ENCODE data around the gene GEMIN2. TPM values are rescaled to one million over a fixed set of nuclear protein-coding genes. Genes with fewer than 3 reads are reported as not detected.
A peak's percentile ranks its signal among the peaks of the same experiment; 100 is the strongest.
"Not testable (repeated sequence)": the region's sequence is repeated elsewhere in the genome, so short reads cannot be mapped to it uniquely, and the experiment has no call there.

Gene GEMIN2, protein sequence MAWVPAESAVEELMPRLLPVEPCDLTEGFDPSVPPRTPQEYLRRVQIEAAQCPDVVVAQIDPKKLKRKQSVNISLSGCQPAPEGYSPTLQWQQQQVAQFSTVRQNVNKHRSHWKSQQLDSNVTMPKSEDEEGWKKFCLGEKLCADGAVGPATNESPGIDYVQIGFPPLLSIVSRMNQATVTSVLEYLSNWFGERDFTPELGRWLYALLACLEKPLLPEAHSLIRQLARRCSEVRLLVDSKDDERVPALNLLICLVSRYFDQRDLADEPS
- total RNA-seq = 6.5 TPM
- long read RNA-seq, transcript GEMIN2-202 (10 exons, 1,420 nt) = major isoform, 12 of 14 reads
- long read RNA-seq, partial matches to known transcripts = 0 of 14 reads
- long read RNA-seq, other reads (novel, unspliced or antisense) = 1 of 14 reads

DNA sequence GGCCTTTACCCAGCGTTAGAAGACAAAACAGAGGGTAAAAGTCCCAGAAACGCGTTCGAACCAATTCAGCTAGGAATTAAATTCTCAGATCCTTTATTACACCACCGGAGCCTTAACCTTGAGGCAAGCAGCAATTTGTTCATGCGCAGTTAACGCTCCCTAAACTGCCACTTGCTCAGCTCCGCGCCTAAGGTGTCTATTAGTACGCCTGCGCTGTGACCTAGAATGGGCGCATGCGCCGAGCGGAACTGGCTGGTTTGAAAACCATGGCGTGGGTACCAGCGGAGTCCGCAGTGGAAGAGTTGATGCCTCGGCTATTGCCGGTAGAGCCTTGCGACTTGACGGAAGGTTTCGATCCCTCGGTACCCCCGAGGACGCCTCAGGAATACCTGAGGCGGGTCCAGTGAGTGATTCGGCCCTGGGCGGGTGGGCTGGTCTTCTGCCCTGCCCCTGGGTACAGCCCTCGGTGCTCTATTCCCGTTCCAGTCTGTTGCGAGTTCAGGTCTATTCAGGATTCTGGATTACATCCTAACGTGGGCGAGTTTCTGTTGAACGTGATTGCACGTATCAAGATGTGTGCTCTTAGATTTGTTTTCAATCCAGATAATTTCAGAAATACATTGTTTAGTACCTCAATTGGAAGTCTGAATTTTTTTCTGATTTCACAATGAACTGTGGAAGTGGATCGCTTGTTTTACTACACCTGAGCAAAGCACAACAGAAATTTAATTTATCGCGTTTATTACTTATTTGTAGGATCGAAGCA lies at the start of gene GEMIN2:
Gene GEMIN2 (plus strand): TSS at position 251 of the 766 bp plus-strand sequence. CDS start 16 bp downstream, at position 267.
- TF ChIP-seq, protein P1, sequence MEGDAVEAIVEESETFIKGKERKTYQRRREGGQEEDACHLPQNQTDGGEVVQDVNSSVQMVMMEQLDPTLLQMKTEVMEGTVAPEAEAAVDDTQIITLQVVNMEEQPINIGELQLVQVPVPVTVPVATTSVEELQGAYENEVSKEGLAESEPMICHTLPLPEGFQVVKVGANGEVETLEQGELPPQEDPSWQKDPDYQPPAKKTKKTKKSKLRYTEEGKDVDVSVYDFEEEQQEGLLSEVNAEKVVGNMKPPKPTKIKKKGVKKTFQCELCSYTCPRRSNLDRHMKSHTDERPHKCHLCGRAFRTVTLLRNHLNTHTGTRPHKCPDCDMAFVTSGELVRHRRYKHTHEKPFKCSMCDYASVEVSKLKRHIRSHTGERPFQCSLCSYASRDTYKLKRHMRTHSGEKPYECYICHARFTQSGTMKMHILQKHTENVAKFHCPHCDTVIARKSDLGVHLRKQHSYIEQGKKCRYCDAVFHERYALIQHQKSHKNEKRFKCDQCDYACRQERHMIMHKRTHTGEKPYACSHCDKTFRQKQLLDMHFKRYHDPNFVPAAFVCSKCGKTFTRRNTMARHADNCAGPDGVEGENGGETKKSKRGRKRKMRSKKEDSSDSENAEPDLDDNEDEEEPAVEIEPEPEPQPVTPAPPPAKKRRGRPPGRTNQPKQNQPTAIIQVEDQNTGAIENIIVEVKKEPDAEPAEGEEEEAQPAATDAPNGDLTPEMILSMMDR (IDR thresholded peaks at IDR 0.05; ENCODE audit: borderline replicate concordance) = no peak
- H3K4me3 ChIP-seq = peak within 1 kb of the TSS; percentile 79
- intact Hi-C loops (cut with micrococcal nuclease) = no loop called here
- H3K36me3 ChIP-seq = peaks cover 24% of the 10 kb centered on the region
- DNase-seq = peak; percentile 92
- peaks cover 19% of the 10 kb centered on the region for H3K4me1 ChIP-seq
- H3K27me3 ChIP-seq (ENCODE audit: low read depth) = no peaks in the 10 kb centered on the region
- peak within 1 kb of the TSS; percentile 81 for H3K27ac ChIP-seq (replicated peaks)
- no peaks in the 10 kb centered on the region for H3K9me3 ChIP-seq (replicated peaks)

DNA sequence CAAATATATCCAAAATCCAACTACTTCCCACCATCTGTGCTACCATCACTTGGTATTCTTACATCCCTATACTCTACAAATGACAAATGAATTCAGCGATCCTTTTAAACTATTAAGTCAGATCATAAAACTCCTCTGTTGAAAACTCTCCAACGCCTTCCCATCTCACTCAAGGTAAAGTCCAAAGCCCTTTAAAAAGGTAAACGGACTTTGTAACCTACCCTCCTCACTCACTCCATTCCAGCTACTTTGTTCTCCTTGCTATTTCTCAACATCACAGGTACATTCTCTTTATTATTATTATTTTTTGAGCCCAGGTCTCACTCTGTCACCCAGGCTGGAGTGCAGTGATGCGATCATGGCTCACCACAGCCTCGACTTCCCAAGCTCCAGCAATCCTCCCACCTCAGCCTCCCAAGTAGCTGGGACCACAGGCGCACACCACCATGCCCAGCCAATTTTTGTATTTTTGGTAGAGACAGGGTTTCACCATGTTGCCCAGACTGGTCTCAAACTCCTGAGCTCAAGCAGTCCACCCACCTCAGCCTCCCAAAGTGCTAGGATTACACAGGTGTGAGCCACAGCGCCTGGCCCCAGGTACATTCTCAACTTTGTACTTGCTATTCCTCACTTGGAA lies 44.8 kb upstream of the GEMIN2 start:
- DNase-seq; intact Hi-C loops (cut with micrococcal nuclease); H3K4me3 ChIP-seq; H3K27ac ChIP-seq (replicated peaks); H3K27me3 ChIP-seq (ENCODE audit: low read depth); H3K4me1 ChIP-seq; H3K9me3 ChIP-seq (replicated peaks): not testable (repeated sequence)
- H3K36me3 ChIP-seq = peaks cover 75% of the 10 kb centered on the region

DNA sequence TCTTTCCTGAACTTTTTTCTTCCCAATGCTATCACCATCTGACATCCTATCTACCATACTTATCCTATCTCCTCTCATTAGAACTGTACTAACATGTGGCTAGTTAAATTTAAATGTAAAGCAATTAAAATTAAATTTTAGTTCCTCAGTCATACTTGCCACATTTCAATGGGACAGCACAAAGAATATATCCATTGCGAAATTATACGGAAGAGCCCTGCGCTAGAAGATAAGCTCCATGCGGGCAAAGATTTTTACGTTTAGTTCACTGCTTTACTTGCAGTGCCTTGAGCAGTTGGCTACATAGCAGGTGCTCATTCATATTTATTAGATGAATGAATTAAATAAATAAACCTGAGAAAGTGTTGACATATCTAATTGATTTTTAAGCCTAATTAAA lies 44.2 kb upstream of the GEMIN2 start:
- Histone ChIP-seq H3K27ac (replicated peaks) (no peak overlapping the region), H3K4me3 (no peak overlapping the region), H3K27me3 (ENCODE audit: low read depth) (no peaks in the 10 kb centered on the region), H3K9me3 (replicated peaks) (no peaks in the 10 kb centered on the region), H3K36me3 (peaks cover 75% of the 10 kb centered on the region), H3K4me1 (peaks cover 6% of the 10 kb centered on the region)
- TF ChIP-seq, protein P1 (IDR thresholded peaks at IDR 0.05; ENCODE audit: borderline replicate concordance) = no peak
- intact Hi-C loops (cut with micrococcal nuclease) = no loop called here
- no peak for DNase-seq

DNA sequence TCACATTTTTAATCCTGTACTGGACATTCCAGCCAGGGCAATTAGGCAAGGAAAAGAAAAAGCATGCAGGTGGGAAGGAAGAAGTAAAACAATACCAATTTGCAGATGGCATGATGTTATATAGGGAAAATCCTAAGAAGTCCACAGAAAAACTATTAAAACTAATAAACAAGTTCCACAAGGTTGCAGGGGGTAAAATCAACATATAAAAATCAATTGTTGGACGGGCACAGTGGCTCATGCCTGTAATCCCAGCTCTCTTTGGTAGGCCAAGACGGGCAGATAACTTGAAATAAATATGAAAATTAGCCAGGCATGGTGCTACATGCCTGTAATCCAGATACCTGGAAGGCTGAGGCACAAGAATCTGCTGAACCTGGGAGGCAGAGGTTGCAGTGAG lies 43.0 kb upstream of the GEMIN2 start:
- Histone ChIP-seq H3K27ac (replicated peaks) (no peak overlapping the region), H3K27me3 (ENCODE audit: low read depth) (no peaks in the 10 kb centered on the region), H3K9me3 (replicated peaks) (no peaks in the 10 kb centered on the region), H3K4me3 (no peak overlapping the region), H3K36me3 (peaks cover 82% of the 10 kb centered on the region), H3K4me1 (peaks cover 6% of the 10 kb centered on the region)
- TF ChIP-seq, protein P1 (IDR thresholded peaks at IDR 0.05; ENCODE audit: borderline replicate concordance) = no peak
- no peak for DNase-seq
- intact Hi-C loops (cut with micrococcal nuclease) = no loop called here

DNA sequence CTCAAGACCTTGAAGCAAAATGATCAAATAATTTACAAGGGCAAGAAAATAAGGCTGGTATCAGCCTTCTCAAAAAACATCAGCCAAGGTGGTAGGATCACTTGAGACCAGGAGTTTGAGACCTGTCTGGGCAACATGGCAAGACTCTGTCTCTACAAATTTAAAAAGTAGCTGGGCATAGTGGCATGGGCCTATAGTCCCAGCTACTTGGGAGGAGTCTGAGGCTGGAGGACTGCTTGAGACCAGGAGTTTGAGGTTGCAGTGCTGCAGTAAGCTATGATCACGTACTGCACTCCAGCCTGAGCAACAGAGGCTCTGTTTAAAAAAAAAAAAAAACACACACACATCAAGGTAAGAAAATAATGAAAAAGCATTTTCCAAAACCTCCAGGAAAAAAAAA lies 33.2 kb upstream of the GEMIN2 start:
- DNase-seq = no peak
- H3K9me3 ChIP-seq (replicated peaks) = no peaks in the 10 kb centered on the region
- H3K27ac ChIP-seq (replicated peaks) = no peak overlapping the region
- no peaks in the 10 kb centered on the region for H3K4me1 ChIP-seq
- no peaks in the 10 kb centered on the region for H3K27me3 ChIP-seq (ENCODE audit: low read depth)
- intact Hi-C loops (cut with micrococcal nuclease) = no loop called here
- H3K4me3 ChIP-seq = no peak overlapping the region
- TF ChIP-seq, protein P1 (IDR thresholded peaks at IDR 0.05; ENCODE audit: borderline replicate concordance) = no peak
- H3K36me3 ChIP-seq = peaks cover 92% of the 10 kb centered on the region

Data from left ventricle myocardium inferior (tissue), 1 donor.